NCI-H187 (cell line): Measurements from ENCODE around the gene METTL15.
"Not testable (repeated sequence)": the region's sequence is repeated elsewhere in the genome, so short reads cannot be mapped to it uniquely, and the experiment has no call there.

Source experiments
- DNase-seq, 2 experiments: peaks; one replicate each; lab custom pipeline; 2025; lab: John Stamatoyannopoulos, UW

The METTL15 gene

DNA sequence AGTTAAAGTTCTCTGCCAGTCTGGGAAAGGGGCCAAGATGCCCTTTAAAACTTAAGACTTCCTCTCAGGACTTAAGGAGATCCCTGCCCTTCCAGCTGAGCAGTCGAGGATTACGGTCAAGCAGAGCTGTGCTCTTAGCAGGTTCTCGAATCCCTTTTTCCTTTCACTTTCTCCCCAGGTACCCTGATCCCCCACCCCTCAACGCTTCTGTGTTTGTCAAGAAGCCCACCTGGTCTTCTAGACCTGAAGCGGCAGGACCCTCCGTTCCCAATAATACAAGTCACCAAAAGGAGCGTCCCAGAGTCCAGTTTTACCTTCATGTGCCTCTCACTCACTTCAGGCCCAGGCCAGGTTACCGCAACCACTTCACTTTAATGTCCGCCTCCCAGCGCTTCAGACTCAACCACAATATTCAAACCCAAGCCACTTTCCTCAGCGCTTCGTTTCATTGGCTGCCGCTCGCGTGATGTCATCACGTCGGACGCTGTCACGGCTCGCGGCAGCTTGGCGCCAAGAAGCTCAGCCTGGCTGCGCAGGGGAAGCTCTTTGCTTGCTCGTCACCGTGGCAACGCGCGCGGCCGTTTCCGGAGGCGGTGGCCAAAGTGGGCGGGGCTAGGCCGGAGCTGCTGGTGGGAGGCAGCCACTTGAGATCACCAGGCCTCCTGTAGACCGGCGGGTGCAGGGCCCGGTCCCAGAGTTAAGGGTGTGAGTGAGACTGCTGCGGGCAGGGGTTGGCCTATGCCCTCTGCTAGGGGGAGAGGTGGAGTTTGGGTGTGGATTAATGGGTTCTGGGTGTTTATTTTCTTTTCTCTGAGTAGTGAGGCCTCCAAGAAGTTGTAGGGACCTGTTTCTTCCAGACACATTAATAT lies at the start of gene METTL15, which contains the start of gene KIF18A:
METTL15 (plus strand) TSS at position 639 of the 869 bp plus-strand sequence. CDS start 4,947 bp downstream, outside the sequence.
KIF18A (minus strand) TSS at position 407 of the 869 bp plus-strand sequence. CDS start 10,209 bp downstream, outside the sequence.
- peak; percentile 97 to 99 for DNase-seq

DNA sequence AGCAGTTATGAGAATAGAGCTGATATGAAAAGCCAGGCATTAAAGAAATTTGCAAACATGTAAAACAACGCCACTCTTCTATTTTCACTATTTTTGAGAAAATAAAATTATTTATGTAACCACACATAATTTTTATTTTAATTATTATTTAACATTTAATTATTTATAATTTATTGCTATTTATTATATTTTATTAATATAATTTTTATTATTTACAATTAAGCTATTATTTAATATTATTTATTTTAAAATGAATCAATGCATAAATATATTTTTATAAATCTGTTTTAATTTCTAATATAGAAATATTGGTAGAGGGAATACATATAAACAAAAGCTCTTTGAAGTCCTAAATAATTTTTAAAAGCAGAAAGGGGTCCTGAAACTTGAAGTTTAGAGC lies 36.9 kb upstream of the METTL15 start:
- no peak for DNase-seq

GRCh38 chr11:28072321-28072720 lies 35.9 kb upstream of the METTL15 start:
- no peak for DNase-seq

DNA sequence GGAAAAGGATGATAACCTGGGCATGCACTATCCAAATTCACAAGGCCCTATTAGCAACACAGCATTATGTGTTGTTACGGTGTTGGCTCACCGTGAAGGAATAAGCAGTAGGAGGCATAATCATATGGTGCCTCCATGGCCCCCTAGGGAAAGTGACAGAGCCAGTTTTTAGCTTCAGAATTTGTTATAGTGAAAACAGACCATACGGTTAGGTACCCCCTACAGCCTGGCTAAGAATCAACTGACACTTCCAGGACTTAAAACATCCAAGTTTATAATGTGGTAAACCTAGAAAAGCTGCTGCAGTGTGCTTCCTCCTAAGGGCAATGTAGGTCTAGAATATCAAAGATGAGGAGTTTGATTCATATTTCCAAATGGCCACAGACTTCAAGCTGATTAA lies 30.7 kb upstream of the METTL15 start:
- no peak for DNase-seq

GRCh38 chr11:28083118-28083517 lies 25.1 kb upstream of the METTL15 start:
- DNase-seq, result no peak

DNA sequence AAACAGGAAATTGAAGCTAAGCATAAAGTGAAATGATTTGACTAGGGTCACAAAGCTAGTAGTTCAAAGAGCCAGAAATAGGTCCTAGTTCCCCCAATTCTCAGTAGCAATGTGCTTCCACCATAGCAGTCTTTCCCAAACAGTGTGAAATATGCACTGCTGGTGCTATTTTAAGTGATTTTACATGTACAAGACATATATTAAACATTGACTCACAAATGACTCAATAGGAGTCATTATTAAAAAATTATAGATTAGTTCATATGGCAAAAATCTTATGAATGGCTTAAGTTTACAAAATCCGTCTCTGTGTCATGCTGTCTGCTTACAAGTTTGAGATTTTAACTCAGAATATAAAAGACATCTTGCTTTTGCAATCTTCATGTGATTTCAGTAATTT lies 21.6 kb upstream of the METTL15 start:
- no peak for DNase-seq

- not testable (repeated sequence) for DNase-seq
Measured at GRCh38 chr11:28087192-28087591, 21.0 kb upstream of the METTL15 start.

- not testable (repeated sequence) for DNase-seq
Measured at GRCh38 chr11:28087693-28088092, 20.5 kb upstream of the METTL15 start.

DNA sequence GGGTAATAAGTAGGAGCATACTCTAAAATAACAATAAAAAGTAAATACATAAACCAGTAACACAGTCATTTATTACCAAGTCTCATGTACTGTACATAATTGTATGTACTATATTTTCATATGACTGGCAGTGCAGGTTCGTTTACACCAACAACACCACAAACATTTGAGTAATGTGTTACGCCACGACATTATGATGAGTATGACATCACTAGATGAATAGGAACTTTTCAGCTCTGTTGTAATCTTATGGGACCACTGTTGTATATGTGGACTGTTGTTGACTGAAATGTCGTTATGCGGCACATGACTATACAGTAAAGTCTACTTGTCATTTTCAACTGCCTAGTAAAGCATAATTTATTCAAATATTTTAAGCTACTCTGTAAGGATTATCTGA lies 18.8 kb upstream of the METTL15 start:
- no peak for DNase-seq

- DNase-seq, result no peak
Measured at GRCh38 chr11:28090052-28090749, 18.0 kb upstream of the METTL15 start.

DNA sequence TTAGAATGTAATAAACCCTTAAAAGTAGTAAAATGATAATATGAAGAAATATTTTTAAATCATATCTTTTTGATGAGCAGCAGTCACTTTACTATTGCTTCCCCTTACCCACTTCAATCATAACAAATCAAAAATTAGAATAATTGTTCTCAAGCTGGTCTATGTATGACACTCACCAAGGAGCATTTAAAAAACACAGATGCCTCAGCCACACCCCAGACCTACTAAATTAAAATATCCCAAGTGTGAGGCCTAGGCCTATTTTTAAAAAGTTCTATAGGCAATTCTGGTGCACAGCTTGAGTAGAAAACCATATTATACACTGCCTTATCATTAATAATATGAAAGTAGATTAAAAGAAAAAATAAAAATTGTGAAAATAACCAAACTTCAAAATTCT lies 15.4 kb upstream of the METTL15 start:
- DNase-seq, result no peak

DNA sequence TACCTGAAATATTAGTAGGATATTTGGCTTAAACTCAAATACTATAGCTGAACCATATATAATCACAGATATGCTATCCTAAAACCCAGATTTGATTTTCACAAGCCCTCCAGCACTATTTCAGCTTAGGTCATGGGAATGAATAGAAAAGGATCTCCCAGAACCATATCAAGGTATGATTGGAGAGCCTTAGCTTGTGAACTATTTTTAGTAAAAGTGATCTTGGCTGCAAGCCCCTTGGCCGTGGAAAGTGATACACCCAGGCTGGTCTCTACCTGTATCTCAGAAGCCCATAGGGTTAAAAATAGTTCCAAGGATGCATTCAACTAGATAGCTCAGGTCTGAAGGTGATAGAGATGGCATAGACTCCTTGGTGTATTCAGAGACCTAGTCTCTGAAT lies 9.9 kb upstream of the METTL15 start:
- DNase-seq, result no peak

GRCh38 chr11:28099715-28100114 lies 8.5 kb upstream of the METTL15 start:
- no peak for DNase-seq

- no peak for DNase-seq
Measured at GRCh38 chr11:28100665-28101064, 7.5 kb upstream of the METTL15 start.

- DNase-seq, result not testable (repeated sequence)
Measured at GRCh38 chr11:28102300-28102699, 5.9 kb upstream of the METTL15 start.

DNA sequence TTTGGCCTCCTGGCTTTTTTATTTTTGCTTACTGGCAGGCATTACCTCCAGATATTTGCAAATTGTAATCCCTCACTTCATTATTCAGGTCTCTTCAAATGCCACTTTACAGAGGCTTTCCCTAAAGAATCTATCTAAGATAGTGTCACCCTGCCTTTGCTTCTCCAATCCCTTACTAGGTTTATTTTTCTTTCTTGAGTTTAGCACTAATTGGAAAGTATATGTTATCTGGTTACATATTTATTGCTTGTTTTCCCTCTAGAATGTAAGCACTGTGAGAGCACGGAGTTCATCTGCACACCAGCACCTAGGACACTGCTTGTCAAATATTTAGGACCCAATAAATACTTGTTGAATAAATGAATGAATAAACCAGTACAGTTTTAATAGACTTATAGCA lies 3.8 kb upstream of the METTL15 start:
- DNase-seq, result no peak

DNA sequence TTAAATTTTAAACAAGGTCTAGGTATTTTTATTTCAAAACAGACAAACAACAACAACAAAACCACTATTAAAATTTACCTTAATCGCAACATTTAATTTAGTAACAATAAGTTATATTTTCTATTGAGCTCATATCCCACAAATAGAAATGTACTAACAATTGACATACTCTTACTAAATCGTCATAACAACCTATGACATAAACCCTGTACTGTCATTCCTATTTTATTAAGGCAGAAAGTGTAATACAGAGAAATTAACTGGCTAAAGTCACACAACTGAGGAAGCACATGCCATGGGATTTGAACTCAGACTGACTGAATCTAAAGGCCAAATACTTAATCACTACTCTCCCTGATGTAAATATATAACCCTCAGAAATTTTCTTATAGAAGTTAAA lies 3.2 kb upstream of the METTL15 start:
- DNase-seq, result no peak

GRCh38 chr11:28105869-28106268 lies 2.3 kb upstream of the METTL15 start:
- no peak for DNase-seq

GRCh38 chr11:28106353-28107043 lies 1.7 kb upstream of the METTL15 start:
- DNase-seq, result no peak

- DNase-seq, result peak in 1 of 2 experiments; percentile 89
Measured at GRCh38 chr11:28107191-28107749, 918 bp upstream of the METTL15 start.

GRCh38 chr11:28108958-28109357 lies 770 bp downstream of the METTL15 start:
- DNase-seq, result no peak
